ENCODE results near the gene NGEF.

NGEF gene

DNA sequence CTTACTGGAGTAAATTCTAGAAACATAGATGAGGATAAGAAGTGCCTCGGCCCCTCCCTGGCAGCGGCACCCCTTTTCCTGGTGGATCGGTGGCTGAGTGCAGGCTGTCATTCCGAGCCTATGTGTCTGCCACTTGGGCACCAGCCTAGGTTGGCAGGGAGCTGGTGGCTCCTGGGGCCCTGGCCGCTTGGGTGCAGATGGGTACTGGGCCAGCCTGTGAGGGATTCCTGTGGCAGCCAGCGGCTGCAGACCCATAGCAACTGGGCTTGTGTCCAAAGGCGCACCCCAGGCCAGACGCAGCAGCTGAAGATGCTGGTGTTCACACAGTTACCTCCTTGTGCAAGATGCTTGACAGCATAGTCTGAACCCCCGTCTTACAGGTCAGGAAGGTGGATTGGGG lies 140.2 kb downstream of the NGEF start:
- DNase-seq (ENCODE audit: extremely low read depth, low read depth), result no peak
- TF ChIP-seq, protein P1, sequence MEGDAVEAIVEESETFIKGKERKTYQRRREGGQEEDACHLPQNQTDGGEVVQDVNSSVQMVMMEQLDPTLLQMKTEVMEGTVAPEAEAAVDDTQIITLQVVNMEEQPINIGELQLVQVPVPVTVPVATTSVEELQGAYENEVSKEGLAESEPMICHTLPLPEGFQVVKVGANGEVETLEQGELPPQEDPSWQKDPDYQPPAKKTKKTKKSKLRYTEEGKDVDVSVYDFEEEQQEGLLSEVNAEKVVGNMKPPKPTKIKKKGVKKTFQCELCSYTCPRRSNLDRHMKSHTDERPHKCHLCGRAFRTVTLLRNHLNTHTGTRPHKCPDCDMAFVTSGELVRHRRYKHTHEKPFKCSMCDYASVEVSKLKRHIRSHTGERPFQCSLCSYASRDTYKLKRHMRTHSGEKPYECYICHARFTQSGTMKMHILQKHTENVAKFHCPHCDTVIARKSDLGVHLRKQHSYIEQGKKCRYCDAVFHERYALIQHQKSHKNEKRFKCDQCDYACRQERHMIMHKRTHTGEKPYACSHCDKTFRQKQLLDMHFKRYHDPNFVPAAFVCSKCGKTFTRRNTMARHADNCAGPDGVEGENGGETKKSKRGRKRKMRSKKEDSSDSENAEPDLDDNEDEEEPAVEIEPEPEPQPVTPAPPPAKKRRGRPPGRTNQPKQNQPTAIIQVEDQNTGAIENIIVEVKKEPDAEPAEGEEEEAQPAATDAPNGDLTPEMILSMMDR (IDR thresholded peaks at IDR 0.05; ENCODE audit: low read depth, low read length, missing control alignments), result no peak
- no peak overlapping the region for H3K4me3 ChIP-seq (replicated peaks; ENCODE audit: low read depth, low read length)

DNA sequence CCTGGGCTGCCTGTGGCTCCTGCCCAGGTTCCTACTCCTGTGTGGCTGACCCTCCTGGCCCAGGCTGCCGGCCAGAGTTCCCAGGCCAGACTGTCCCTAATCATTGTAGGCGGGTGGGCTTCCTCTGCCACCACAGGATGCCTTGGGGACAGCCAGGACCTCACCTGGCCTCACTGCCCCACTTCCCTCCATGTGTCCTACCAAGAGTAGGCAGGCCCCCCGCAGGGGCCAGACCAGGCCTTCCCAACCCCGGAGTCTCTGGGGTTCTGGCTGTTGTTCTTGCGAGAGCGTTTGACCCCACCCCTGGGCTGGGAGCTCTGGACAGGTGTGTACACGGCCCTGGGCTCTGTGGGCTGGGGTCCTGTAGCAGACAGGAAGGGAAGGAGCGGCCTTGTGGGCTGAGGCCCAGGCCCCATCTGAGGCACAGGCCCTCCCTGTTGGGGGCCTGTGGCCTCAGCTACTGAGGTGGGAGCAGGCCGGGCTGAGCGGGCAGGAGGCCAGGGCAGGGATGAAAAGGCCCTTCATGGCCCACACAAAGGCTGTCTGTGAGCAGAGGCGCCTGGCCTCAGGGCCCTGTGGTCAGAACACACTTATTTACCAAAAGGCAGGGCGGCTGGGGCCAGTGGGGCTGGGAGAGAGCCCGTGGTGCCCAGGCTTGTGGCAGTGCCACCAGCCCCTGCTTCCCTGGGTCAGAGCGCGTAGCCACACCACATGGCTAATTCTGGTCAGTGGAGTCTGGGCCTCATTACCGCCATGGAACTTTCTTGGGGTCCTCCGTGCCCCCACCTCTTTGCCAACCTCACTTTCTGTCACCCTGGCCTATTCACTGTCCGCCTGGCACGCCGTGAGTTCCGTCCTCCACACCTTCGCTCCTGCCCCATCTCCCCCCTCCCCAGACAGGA lies 141.0 kb downstream of the NGEF start:
- no peak for DNase-seq (ENCODE audit: extremely low read depth, low read depth)
- no peak overlapping the region for H3K4me3 ChIP-seq (replicated peaks; ENCODE audit: low read depth, low read length)
- TF ChIP-seq, protein P1 (IDR thresholded peaks at IDR 0.05; ENCODE audit: low read depth, low read length, missing control alignments), result no peak

DNA sequence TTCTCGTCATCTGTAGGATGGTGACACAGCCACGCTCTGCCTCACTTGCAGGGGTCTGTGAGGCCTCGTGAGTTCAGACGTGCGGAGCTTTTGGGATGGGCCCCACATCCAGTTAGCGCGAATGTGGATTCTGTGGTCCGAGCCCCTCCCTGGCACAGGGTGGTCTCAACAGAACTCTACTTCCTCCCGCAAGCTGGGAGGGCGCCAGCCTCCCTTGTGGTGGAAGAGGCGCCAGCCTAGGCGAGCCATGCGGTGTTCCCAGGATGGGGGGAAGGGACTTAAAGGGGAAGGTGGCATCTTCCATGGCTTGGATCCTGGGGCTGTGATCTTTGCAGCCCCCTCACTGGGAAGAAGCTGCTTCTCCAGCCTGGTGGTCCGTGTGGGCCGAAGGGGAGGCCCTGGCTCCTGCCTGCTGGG lies 141.6 kb downstream of the NGEF start:
- H3K4me3 ChIP-seq (replicated peaks; ENCODE audit: low read depth, low read length), result no peak overlapping the region
- DNase-seq (ENCODE audit: extremely low read depth, low read depth), result no peak
- TF ChIP-seq, protein P1 (IDR thresholded peaks at IDR 0.05; ENCODE audit: low read depth, low read length, missing control alignments), result no peak

DNA sequence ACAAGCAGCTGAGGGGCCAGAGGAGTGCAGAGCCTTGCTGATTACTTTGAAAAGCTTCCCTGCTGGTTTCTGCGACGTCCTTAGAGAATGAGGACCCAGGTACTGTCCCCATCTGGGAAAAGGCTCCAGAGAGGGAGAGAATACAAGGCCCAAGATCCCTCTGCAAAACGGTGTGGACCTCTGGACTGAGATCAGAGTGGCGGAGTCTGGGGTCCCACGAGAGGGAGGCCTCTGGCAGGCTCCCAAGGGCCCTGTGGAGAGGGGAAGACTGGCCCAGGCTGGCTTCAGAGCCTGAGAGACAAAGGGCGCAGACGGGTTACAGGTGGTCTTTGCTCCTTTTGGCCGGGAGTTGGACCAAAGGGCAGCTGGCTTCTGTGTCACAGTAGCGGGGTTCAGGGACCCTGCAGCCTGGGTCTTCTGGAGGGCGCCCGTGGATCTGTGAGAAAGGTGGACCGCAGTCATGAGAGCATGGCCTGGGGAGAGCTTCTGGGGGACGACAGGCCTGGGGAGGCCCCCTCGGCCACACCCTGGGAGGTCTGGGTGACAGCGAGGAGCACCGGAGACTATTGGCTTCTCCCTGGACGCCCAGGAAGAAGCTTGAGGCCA lies 142.2 kb downstream of the NGEF start:
- TF ChIP-seq, protein P1 (IDR thresholded peaks at IDR 0.05; ENCODE audit: low read depth, low read length, missing control alignments), result no peak
- DNase-seq (ENCODE audit: extremely low read depth, low read depth), result no peak
- no peak overlapping the region for H3K4me3 ChIP-seq (replicated peaks; ENCODE audit: low read depth, low read length)

DNA sequence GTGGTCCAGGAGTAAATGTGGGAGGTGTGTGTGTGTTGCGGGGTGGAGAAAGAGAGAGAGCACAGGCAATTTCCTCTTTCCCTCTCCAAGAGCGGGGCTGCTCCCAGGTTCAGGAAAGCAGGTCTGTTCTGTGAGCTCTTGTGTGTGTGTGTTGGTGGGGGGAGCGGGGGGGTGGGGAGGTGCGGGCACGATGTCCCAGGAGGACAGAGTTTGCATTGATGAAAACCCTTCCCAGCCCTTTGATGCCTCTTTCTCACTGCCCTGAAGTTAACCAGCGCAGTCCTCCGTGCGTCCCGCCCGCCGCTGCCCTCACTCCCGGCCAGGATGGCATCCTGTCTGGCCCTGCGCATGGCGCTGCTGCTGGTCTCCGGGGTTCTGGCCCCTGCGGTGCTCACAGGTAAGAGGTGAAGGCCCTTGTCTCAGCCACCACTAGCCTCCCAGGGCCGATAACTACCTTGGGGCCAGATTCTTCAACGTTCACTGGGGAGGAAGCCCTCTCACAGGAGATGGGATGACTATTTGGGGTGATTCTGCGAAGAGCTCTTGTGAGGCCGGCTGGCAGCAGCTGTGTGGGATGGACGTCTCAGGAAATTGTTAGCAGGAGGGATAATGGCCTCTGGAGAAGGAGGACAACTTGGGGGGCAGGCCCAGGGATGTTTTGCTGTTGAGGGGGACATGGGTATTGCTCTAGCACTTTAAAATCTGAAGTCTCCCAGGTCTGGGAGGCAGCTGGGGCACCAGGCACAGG lies 142.9 kb downstream of the NGEF start, which contains the start of gene SNORC:
Gene SNORC (plus strand): TSS at position 247 of the 748 bp plus-strand sequence. CDS start 78 bp downstream, at position 325.
- no peak for DNase-seq (ENCODE audit: extremely low read depth, low read depth)
- H3K4me3 ChIP-seq (replicated peaks; ENCODE audit: low read depth, low read length), result no peak within 1 kb of the TSS
- TF ChIP-seq, protein P1 (IDR thresholded peaks at IDR 0.05; ENCODE audit: low read depth, low read length, missing control alignments), result no peak

DNA sequence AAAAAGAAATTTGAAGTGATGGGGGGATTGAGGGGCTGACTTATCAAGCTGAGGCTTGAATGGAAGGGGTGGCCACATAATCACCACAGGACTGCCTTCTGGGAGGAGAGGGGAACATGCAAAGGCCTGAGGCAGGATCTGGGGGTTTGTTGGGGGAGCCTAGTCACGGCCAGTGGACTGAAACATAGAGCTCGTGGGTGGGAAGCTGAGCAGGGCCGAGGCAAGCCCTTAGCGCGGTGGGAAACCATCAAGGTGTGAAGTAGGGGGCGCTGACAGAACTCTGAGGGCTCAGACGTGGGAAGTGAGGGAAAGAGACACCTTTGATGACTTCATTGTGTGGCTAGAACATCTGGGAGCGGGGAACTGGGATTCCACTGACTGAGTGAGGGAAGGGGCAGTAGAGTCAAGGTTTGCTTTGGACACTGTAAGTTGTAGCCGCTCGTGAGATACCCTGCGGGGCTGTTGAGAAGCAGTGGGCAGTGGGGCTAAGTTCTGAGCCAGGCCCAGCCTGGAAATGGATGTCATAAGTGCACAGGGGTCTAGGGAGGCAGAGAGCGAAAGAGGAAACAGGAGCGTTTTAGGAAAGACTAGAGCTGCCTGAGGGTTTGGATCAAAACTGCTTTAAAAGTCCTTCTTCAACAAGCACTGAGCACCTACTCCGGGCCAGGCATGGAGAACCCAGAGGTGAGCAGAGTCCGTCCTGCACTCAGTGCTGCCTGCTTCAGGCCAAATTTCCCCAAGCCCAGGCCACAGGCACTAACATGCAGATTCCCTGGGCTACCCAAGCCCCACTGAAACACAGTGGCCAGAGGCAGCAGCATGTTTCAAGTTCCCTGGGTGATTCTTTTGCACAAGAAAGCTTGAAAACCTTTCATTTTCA lies 143.7 kb downstream of the NGEF start:
- H3K4me3 ChIP-seq (replicated peaks; ENCODE audit: low read depth, low read length), result no peak overlapping the region
- TF ChIP-seq, protein P1 (IDR thresholded peaks at IDR 0.05; ENCODE audit: low read depth, low read length, missing control alignments), result no peak
- no peak for DNase-seq (ENCODE audit: extremely low read depth, low read depth)
